SK-N-SH (cell line): ENCODE data around the gene CCDC185. TPM values are rescaled to one million over a fixed set of nuclear protein-coding genes. Genes with fewer than 3 reads are reported as not detected.

ENCODE experiments used
- CTCF ChIA-PET: fragments of 300-600, 350-600 bp; formaldehyde crosslinking; extraction: SDS; loops from one replicate; lab custom pipeline; 2021; lab: Yijun Ruan, JAX
- POLR2A ChIA-PET: fragments of 350-600 bp; sonication (Branson Sonifier 250); formaldehyde crosslinking; extraction: SDS; loops from one replicate; lab custom pipeline; 2020; ENCODE audit warnings: antibody characterized with exemption, inconsistent platforms; lab: Yijun Ruan, JAX
- DNase-seq: peaks from one replicate; pipeline ENCODE4 v3.0.0; 2012
- H2AFZ ChIP-seq: fragments of 200-600 bp; sonication (generic); 2 replicates; pipeline ENCODE4 v1.8.1; 2016; ENCODE audit warnings: antibody characterized with exemption, mild to moderate bottlenecking, low read depth
- H3F3A ChIP-seq: fragments of 200-600 bp; sonication (generic); replicated peaks from 2 replicates; pipeline ENCODE3; 2016; ENCODE audit warnings: antibody characterized with exemption, mild to moderate bottlenecking; ENCODE audit not compliant: insufficient read depth
- H3K27ac ChIP-seq, 2 experiments: fragments of 200-500 bp in 1 of 2; fragments of 200-600 bp in 1 of 2; sonication (Bioruptor generic) in 1 of 2; sonication (generic), shearing (Covaris generic) in 1 of 2; 2 replicates each; pipeline versions ENCODE4 v1.5.1 to v1.6.1; 2014 to 2016; ENCODE audit warnings: low read depth in 2 of 2, inconsistent platforms in 1 of 2, low read length in 1 of 2, mild to moderate bottlenecking in 1 of 2, mixed read lengths in 1 of 2
- H3K27me3 ChIP-seq: fragments of 200-600 bp; sonication (generic), shearing (Covaris generic); 2 replicates; pipeline ENCODE4 v1.6.1; 2016; ENCODE audit warnings: mixed run types; ENCODE audit not compliant: insufficient read depth
- H3K36me3 ChIP-seq, 2 experiments: fragments of 200-500 bp in 1 of 2; fragments of 200-600 bp in 1 of 2; sonication (Bioruptor generic) in 1 of 2; sonication (generic) in 1 of 2; replicated peaks in 1 of 2; 2 replicates each; pipeline versions ENCODE3 to v1.5.1; 2014 to 2016; ENCODE audit warnings: low read length in 1 of 2, mild to moderate bottlenecking in 1 of 2; ENCODE audit not compliant: insufficient read depth in 2 of 2, control insufficient read depth in 1 of 2
- H3K4me1 ChIP-seq, 2 experiments: fragments of 200-500 bp in 1 of 2; fragments of 200-600 bp in 1 of 2; sonication (Bioruptor generic) in 1 of 2; sonication (generic), shearing (Covaris generic) in 1 of 2; 2 replicates each; pipeline versions ENCODE4 v1.5.1 to v1.6.1; 2014 to 2016; ENCODE audit warnings: low read depth in 1 of 2, low read length in 1 of 2, mixed run types in 1 of 2; ENCODE audit not compliant: insufficient read depth in 2 of 2, control insufficient read depth in 1 of 2
- H3K4me2 ChIP-seq: fragments of 200-600 bp; sonication (generic), shearing (Covaris generic); 2 replicates; pipeline ENCODE4 v1.6.1; 2017; ENCODE audit warnings: mixed run types
- H3K4me3 ChIP-seq, 2 experiments: fragments of 200-500 bp in 1 of 2; fragments of 200-600 bp in 1 of 2; sonication (Bioruptor generic) in 1 of 2; sonication (generic), shearing (Covaris generic) in 1 of 2; 2 replicates each; pipeline versions ENCODE4 v1.5.1 to v1.8.1; 2014 to 2016; ENCODE audit warnings: low read depth in 2 of 2, inconsistent platforms in 1 of 2, low read length in 1 of 2, mild to moderate bottlenecking in 1 of 2, mixed read lengths in 1 of 2, moderate library complexity in 1 of 2
- H3K79me2 ChIP-seq: fragments of 200-600 bp; sonication (generic); 2 replicates; pipeline ENCODE4 v1.8.1; 2017; ENCODE audit warnings: mild to moderate bottlenecking; ENCODE audit not compliant: insufficient read depth
- H3K9ac ChIP-seq: fragments of 200-600 bp; sonication (generic); 2 replicates; pipeline ENCODE4 v1.6.1; 2017; ENCODE audit warnings: mixed run types
- H3K9me2 ChIP-seq: fragments of 200-600 bp; sonication (generic); 2 replicates; pipeline ENCODE4 v1.6.1; 2017; ENCODE audit warnings: mixed run types
- H3K9me3 ChIP-seq: fragments of 200-600 bp; sonication (generic); 2 replicates; pipeline ENCODE4 v1.6.1; 2017; ENCODE audit warnings: mixed run types, mild to moderate bottlenecking, moderate library complexity
- H4K20me1 ChIP-seq: fragments of 200-600 bp; sonication (generic); 2 replicates; pipeline ENCODE4 v1.6.1; 2017; ENCODE audit warnings: mild to moderate bottlenecking, mixed run types; ENCODE audit not compliant: insufficient read depth
- CTCF ChIP-seq: fragments of 200-600 bp; sonication (generic); IDR thresholded peaks from 2 replicates; pipeline ENCODE4 v1.6.1; 2017; ENCODE audit warnings: antibody characterized with exemption, mild to moderate bottlenecking, moderate library complexity
- EZH2phosphoT487 ChIP-seq: fragments of 200-600 bp; sonication (generic); IDR thresholded peaks from 2 replicates; pipeline ENCODE4 v1.6.1; 2017; ENCODE audit warnings: low read depth, mixed run types, mild to moderate bottlenecking, antibody characterized with exemption, moderate library complexity, borderline replicate concordance
- FOSL2 ChIP-seq: IDR thresholded peaks from 2 replicates; pipeline ENCODE4 v1.4.0; 2012; ENCODE audit warnings: low read depth, mild to moderate bottlenecking, moderate library complexity, borderline replicate concordance
- GABPA ChIP-seq: IDR thresholded peaks from 2 replicates; pipeline ENCODE4 v1.4.0; 2012; ENCODE audit warnings: low read depth, mild to moderate bottlenecking
- JUND ChIP-seq: IDR thresholded peaks from 2 replicates; pipeline ENCODE4 v1.4.0; 2012
- MAX ChIP-seq: IDR thresholded peaks from 2 replicates; pipeline ENCODE4 v1.4.0; 2012; ENCODE audit warnings: low read depth
- MXI1 ChIP-seq: IDR thresholded peaks from 2 replicates; pipeline ENCODE4 v1.6.1; 2012; ENCODE audit warnings: mild to moderate bottlenecking, low read depth, low read length, improper control_type of control experiment
- NFIC ChIP-seq: IDR thresholded peaks from 2 replicates; pipeline ENCODE4 v1.4.0; 2012; ENCODE audit warnings: borderline replicate concordance
- NRF1 ChIP-seq: IDR thresholded peaks from 2 replicates; pipeline ENCODE4 v1.6.1; 2012; ENCODE audit warnings: low read depth, mild to moderate bottlenecking, low read length
- PBX3 ChIP-seq: IDR thresholded peaks from 2 replicates; pipeline ENCODE4; 2012
- RXRA ChIP-seq: IDR thresholded peaks from 2 replicates; pipeline ENCODE4 v1.4.0; 2012; ENCODE audit warnings: low read depth, mild to moderate bottlenecking, borderline replicate concordance
- SIN3A ChIP-seq: IDR thresholded peaks from 2 replicates; pipeline ENCODE4 v1.6.1; 2012; ENCODE audit warnings: low read depth, mild to moderate bottlenecking, low read length, moderate library complexity, borderline replicate concordance
- TCF12 ChIP-seq: IDR thresholded peaks from 2 replicates; pipeline ENCODE4 v1.4.0; 2012
- USF1 ChIP-seq: IDR thresholded peaks from 2 replicates; pipeline ENCODE4 v1.4.0; 2012; ENCODE audit warnings: low read depth, borderline replicate concordance
- USF2 ChIP-seq: fragments of 150-350 bp; IDR thresholded peaks from 2 replicates; pipeline ENCODE4 v1.6.1; 2017; ENCODE audit warnings: antibody characterized with exemption, low read length, low read depth, borderline replicate concordance
- WGBS: methylation state at CpG from one replicate; pipeline ENCODE4 v1.1.6; 2017; ENCODE audit warnings: low lambda C conversion rate; 5-methylcytosine and 5-hydroxymethylcytosine counted together
- polyA plus RNA-seq, 3 experiments: library from polyadenylated mRNA; depleted of rRNA; stranded (reverse); fragments of >200 nt; gene quantifications; 2 replicates each; pipeline ENCODE4 v1.2.3, GENCODE V29; 2012

The CCDC185 gene
- polyA plus RNA-seq, 1 of the 3 experiments (the other 2 are of a cell fraction), result not detected

- Histone ChIP-seq H3K4me2 (no peak overlapping the region), H3K9me2 (no peaks in the 10 kb centered on the region), H2AFZ (no peak overlapping the region), H3K79me2 (no peaks in the 10 kb centered on the region), H3K9ac (no peak overlapping the region), H3K27me3 (peaks cover 9% of the 10 kb centered on the region; the same call in 1 of the 2 replicates), H3K4me3 (no peak overlapping the region), H3F3A (no peaks in the 10 kb centered on the region), H3K4me1 (peaks cover 0 to 10% of the 10 kb centered on the region in 2 experiments; a peak in 2 of 4 replicates), H3K9me3 (no peaks in the 10 kb centered on the region), H4K20me1 (no peaks in the 10 kb centered on the region), H3K36me3 (no peaks in the 10 kb centered on the region), H3K27ac (no peak overlapping the region)
- DNase-seq, result no peak
- no peak for TF ChIP-seq FOSL2
- TF ChIP-seq RXRA, result no peak
- TF ChIP-seq MXI1, result no peak
- no peak for TF ChIP-seq TCF12
- TF ChIP-seq NFIC, result no peak
- TF ChIP-seq JUND, result no peak
- TF ChIP-seq SIN3A, result no peak
- TF ChIP-seq USF2, result no peak
- no peak for TF ChIP-seq USF1
- TF ChIP-seq EZH2phosphoT487, result no peak
- TF ChIP-seq PBX3, result no peak
- TF ChIP-seq GABPA, result no peak
- no peak for TF ChIP-seq MAX
- no peak for TF ChIP-seq NRF1
- WGBS, result 63% methylated on average over 4 of the region's 4 CpGs
- POLR2A ChIA-PET, result no interaction called here
- CTCF ChIA-PET, result no interaction called here
Measured at GRCh38 chr1:223346311-223346710, 46.9 kb upstream of the CCDC185 start.

GRCh38 chr1:223347583-223347982 is 45.6 kb upstream of the CCDC185 start:
- H3K4me2 ChIP-seq, result no peak overlapping the region
- H3K9ac ChIP-seq, result no peak overlapping the region
- no peaks in the 10 kb centered on the region for H3K9me2 ChIP-seq
- no peak overlapping the region for H2AFZ ChIP-seq
- H3K4me1 ChIP-seq, result peaks cover 0 to 10% of the 10 kb centered on the region in 2 experiments; a peak in 2 of 4 replicates
- no peaks in the 10 kb centered on the region for H4K20me1 ChIP-seq
- no peak overlapping the region for H3K27ac ChIP-seq
- no peak for TF ChIP-seq EZH2phosphoT487
- TF ChIP-seq JUND, result no peak
- no peak for TF ChIP-seq CTCF
- H3K79me2 ChIP-seq, result no peaks in the 10 kb centered on the region
- no peak for DNase-seq
- 46% methylated on average over 4 of the region's 4 CpGs for WGBS
- H3F3A ChIP-seq, result no peaks in the 10 kb centered on the region
- ChIA-PET CTCF (no interaction called here), POLR2A (no interaction called here)
- no peaks in the 10 kb centered on the region for H3K36me3 ChIP-seq
- H3K27me3 ChIP-seq, result peaks cover 19% of the 10 kb centered on the region; the same call in 1 of the 2 replicates
- H3K4me3 ChIP-seq, result no peak overlapping the region
- H3K9me3 ChIP-seq, result no peaks in the 10 kb centered on the region
